NCI-H2171 (cell line): ENCODE measurements around the gene NPIPB2.

Experiments
- DNase-seq: peaks from one replicate; lab custom pipeline; 2025; lab: John Stamatoyannopoulos, UW

NPIPB2 gene

DNA sequence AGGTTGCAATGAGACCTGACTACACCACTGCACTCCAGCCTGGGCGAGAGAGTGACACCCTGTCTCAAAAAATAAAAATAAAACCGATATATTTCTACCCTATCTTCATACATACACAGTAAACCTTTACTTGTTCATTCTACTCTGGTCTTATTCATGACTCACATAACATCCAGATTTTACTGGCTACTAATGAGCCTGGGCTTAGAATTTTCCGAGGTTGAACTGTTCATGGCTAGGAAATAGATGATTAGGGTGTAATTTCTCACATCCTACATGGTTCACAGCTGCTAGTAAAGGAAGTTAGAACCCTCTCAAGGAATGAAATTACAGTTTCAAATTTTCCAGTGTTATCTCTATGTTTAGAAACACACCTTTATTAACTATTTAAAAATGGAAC is 40.8 kb downstream of the NPIPB2 start:
- no peak for DNase-seq

DNA sequence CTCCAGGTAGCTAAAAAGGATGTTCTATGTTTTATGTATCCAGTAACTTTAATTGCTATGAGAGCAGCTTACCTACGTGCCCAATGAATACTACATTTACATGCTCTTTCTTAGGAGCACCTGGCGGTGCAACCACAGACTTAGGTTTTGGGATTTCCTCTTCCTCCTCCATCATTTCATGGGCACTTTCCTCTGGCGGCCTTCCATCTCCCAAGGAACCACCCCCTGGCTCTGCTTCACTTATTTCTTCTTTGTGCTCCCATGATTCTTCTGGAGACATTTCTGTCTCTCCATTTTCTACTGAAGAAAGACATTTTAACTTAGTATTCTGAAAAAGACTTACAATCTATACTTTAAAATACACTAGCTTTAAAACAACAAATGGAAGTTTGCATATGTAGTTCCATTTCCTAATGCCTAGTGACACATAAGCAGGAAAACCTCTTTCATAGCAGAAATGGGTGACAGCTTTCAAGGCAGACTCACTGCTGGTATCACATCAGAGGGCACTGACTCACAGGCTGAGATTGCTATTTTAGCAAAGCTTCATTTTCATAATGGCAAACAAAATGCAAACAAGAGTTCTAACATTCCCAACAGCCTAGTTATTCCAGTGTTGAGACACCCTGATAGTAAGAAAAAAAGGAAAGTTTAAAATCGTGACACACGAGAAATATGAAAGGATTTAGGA is 45.2 kb downstream of the NPIPB2 start:
- DNase-seq, result no peak

DNA sequence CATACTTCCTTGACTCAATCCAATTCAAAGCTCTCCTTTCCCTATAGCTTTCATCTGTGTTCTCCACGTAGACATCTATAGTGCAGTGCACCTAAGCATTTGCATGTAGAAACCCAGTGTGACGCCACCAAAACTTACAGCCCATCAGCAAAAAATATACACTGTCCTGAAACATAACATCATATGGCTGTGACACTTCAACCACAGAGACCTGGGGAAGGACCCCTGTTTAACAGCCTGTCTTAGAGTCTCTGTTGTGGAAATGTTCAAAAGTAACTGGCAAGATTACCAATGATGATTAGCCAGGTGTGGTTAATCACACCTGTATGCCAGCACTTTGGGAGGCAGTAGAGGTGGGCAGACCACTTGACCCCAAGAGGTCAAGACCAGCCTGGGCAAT is 48.3 kb downstream of the NPIPB2 start:
- DNase-seq, result no peak

DNA sequence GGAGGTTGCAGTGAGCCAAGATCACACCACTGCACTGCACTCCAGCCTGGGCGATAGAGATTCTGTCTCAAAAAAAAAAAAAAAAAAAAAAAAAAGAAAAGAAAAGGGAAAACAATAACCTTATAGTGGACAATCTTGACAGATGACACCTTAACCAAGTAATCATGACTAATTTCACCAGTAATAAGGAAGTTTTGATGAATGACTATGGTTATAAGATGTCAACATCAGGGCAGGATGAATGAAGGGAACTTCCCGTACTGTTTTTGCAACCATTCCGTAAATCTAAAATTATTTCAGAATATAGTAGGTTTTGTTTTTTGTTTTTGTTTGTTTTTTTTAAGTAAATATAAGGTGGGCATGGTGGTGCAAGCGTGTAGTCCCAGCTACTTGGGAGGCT is 49.1 kb downstream of the NPIPB2 start:
- DNase-seq, result no peak

DNA sequence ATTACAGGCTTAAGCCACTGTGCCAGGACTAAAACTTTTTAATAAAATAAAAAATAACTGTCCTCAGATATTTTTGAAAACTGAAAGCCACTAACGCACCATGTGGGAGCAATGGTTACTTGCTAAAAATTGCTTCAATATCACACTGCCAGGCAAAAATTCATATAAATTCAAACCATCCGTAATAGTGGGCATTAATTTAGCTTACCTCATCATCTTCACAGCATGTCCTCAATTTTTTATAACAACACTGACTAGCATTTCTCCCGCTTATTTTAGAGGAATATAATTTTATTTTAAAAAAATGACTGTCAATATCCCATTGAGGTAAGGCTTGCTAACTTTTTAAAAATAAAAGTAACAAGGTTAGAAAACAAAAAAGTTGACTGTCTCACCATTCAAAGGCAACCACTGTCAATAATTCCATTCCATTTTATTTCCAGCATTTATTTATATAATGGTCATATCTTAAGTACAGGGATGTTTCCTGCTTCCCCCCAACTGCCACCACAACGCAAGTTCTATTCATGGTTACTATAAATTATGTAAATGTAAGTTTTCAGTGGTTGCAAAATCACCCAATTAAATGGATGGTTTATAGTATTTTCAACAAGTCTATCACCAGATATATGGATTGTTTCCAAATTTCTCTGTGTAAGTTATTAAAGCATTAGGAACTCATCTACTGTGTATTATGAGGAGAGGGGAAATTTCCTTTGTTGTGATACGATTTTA is 51.4 kb downstream of the NPIPB2 start:
- DNase-seq, result no peak

DNA sequence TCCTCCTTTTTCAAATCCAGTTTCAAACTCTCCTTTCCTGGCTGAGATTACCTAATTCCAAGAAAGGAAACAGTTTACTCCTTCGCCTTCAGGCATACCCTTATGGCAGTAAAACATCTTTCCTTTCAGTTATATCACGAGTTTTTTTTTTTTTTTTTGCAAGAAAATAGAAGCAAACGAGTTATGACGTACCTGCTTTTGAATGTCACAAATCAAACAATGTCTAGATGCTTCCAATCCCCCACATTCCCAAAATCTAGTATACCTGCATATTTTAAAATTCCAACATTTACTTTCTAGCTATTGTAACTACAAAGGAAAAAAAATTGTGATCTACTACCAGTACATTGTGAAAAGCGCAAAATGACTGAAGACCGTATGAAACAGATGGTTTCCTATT is 55.0 kb downstream of the NPIPB2 start:
- no peak for DNase-seq

DNA sequence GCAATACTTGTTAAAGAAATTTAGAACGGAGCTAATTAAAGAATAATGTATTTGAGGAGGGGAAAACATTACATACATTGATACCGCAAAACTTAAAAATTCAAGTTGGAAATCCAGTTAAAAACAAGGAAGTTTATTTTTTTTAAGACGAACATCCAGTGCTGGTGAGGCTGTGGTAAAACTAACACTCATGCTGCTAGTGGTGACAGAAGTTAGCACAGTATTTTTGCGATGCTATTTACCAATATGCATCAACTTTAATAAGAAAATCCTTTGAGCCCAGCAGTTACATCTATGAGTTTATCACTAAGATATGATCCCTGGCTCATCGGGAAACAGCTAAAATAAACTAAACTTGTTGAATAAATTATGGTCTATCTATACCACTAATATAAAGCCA is 57.8 kb downstream of the NPIPB2 start:
- DNase-seq, result no peak

DNA sequence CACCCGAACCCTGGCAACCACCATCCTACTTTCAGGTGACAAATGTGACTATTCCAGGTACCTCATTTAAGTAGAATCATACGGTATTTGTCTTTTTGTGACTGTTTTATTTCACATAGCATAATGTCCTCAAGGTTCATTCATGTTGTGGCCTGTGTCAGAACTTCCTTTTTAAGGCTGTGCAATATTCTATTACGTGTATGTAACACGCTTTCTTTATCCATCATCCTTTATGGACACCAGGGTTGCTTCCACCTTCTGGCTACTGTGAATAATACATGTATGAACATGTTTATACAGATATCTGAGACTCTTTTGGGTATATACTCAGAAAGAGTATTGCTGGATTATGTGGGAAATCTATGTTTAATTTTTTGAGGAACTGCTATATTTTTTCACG is 61.8 kb downstream of the NPIPB2 start:
- DNase-seq, result no peak

DNA sequence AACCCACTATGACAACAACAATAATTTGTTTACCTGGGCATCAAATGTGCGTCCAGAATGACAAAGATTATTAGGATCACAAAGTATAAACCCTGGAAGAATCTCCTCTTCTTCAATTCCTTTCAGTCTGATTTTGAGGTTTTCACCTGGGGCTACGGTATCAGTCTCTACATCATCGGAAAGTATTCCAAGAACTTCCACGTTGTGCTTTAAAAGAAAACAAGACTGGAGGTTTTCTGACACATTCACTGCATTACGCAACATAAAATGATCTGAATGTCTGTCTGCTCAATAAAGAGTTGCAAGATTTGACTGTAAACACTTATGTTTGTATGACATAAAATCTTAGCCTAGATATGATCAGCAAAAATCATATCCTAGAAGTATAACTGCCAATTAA is 64.5 kb downstream of the NPIPB2 start:
- no peak for DNase-seq
